Panc1 (cell line): Measurements from ENCODE around the gene BDH1. TPM values are rescaled to one million over a fixed set of nuclear protein-coding genes. Genes with fewer than 3 reads are reported as not detected.

ENCODE experiments used
- ATAC-seq: fragments of 200-7000 bp; cut with Tn5 transposase; 2 replicates; pipeline ENCODE4 v1.9.1; 2020; ENCODE audit warnings: mild to moderate bottlenecking, moderate library complexity
- BruUV-seq: library from RNA; stranded (reverse); fragments of 400-500 nt; replicated peaks from 2 replicates; lab custom pipeline; 2021; lab: Mats Ljungman, UMichigan
- CTCF ChIA-PET: fragments of 300-600 bp; sonication (Branson Sonifier 250); formaldehyde crosslinking; loops from one replicate; lab custom pipeline; 2022; ENCODE audit warnings: antibody characterized with exemption; lab: Charles Lee
- POLR2A ChIA-PET: fragments of 300-600 bp; sonication (Branson Sonifier 250); formaldehyde crosslinking; loops from one replicate; lab custom pipeline; 2022; ENCODE audit warnings: antibody characterized with exemption; lab: Charles Lee
- DNase-seq: peaks from one replicate; pipeline ENCODE4 v3.0.0-alpha.2; 2010; ENCODE audit warnings: low read depth, low spot score
- H3K27ac ChIP-seq: 2 replicates; pipeline ENCODE4 v1.5.1; 2011; ENCODE audit warnings: mild to moderate bottlenecking, low read length, inconsistent platforms
- H3K27me3 ChIP-seq: fragments of 200-500 bp; sonication (Bioruptor generic); 2 replicates; pipeline ENCODE4 v1.6.0; 2014; ENCODE audit warnings: low read length, inconsistent platforms; ENCODE audit not compliant: control insufficient read depth, insufficient read depth
- H3K36me3 ChIP-seq: fragments of 200-500 bp; sonication (Bioruptor generic); 2 replicates; pipeline ENCODE4 v1.5.1; 2014; ENCODE audit warnings: inconsistent platforms, mild to moderate bottlenecking, low read length, moderate library complexity; ENCODE audit not compliant: control insufficient read depth, insufficient read depth
- H3K4me1 ChIP-seq: 2 replicates; pipeline ENCODE4 v1.5.1; 2011; ENCODE audit warnings: inconsistent platforms, mild to moderate bottlenecking, low read length, moderate library complexity; ENCODE audit not compliant: control insufficient read depth, insufficient read depth
- H3K4me3 ChIP-seq, 2 experiments: 2 replicates each; pipeline ENCODE4 v1.5.1; 2011 to 2012; ENCODE audit warnings: low read depth in 2 of 2, low read length in 2 of 2, mild to moderate bottlenecking in 2 of 2, inconsistent platforms in 1 of 2, moderate library complexity in 1 of 2
- H3K9me3 ChIP-seq: fragments of 200-500 bp; sonication (Bioruptor generic); 2 replicates; pipeline ENCODE4 v1.5.1; 2014; ENCODE audit warnings: low read depth, mild to moderate bottlenecking, inconsistent platforms, low read length, moderate library complexity; ENCODE audit not compliant: control insufficient read depth, insufficient read depth
- POLR2AphosphoS5 ChIP-seq: IDR thresholded peaks from 2 replicates; pipeline ENCODE4 v1.6.1; 2012; ENCODE audit warnings: mild to moderate bottlenecking, low read depth, low read length, moderate library complexity
- SIN3A ChIP-seq: IDR thresholded peaks from 2 replicates; pipeline ENCODE4 v1.6.1; 2012; ENCODE audit warnings: low read depth, mild to moderate bottlenecking, low read length, moderate library complexity, borderline replicate concordance; ENCODE audit not compliant: insufficient read depth
- TCF7L2 ChIP-seq: IDR thresholded peaks from 2 replicates; pipeline ENCODE4 v1.6.1; 2011; ENCODE audit warnings: mild to moderate bottlenecking, low read depth, low read length, inconsistent platforms
- in situ Hi-C: cut with HindIII; loops from 2 replicates; pipeline ENCODE4 v1.10.0; 2016; ENCODE audit warnings: low sequenced_read_pairs, low pct_unique_long_range_greater_than_20kb
- intact Hi-C: fragments of 100-400 bp; cut with micrococcal nuclease; formaldehyde crosslinking; loops from one replicate; pipeline ENCODE4 v1.10.0; 2022; ENCODE audit not compliant: unreplicated experiment
- total RNA-seq: library from RNA; stranded (reverse); gene quantifications from one replicate; pipeline ENCODE4 v1.2.1, GENCODE V29; 2021; ENCODE audit not compliant: unreplicated experiment
- TF ChIP-seq, protein P1 (sequence below), 2 experiments: IDR thresholded peaks; 2 replicates each; pipeline ENCODE4 v1.6.1; 2011 to 2012; ENCODE audit warnings: low read depth in 2 of 2, control low read depth in 1 of 2, low read length in 1 of 2, mild to moderate bottlenecking in 1 of 2, moderate library complexity in 1 of 2; ENCODE audit not compliant: insufficient read depth in 1 of 2
- TF ChIP-seq, protein P2 (sequence below): fragments of 450-650 bp; IDR thresholded peaks from 2 replicates; pipeline ENCODE4 v1.5.1; 2017; ENCODE audit warnings: mild to moderate bottlenecking

BDH1 gene
- total RNA-seq, 1 experiment from 2014 or later: 4.8 TPM

DNA sequence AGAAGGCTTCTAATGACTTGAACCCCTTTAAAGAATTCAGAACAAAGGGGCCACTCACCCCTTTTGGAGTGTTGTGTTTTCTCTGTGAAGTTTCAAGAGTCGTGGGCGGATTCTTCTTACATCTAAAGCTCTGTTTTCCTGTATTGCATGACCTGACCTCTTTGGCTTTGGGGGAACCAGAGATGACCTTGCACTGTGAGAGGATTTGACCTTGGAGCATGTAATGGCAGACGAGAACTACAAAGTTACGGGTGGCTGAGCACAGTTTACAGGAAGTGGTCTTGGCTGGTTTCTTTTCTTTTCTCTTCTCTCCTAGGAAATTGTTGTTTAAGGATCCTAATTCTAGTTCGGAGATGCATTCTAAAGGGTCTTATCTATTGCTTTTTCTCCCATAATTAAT, 6.2 kb upstream of the BDH1 start:
- DNase-seq (no peak), ATAC-seq (no peak)
- no peak overlapping the region for H3K27ac ChIP-seq
- H3K9me3 ChIP-seq: peaks cover 22% of the 10 kb centered on the region; the same call in 1 of the 2 replicates
- no peak for TF ChIP-seq TCF7L2
- no peak for TF ChIP-seq POLR2AphosphoS5
- TF ChIP-seq, protein P1, sequence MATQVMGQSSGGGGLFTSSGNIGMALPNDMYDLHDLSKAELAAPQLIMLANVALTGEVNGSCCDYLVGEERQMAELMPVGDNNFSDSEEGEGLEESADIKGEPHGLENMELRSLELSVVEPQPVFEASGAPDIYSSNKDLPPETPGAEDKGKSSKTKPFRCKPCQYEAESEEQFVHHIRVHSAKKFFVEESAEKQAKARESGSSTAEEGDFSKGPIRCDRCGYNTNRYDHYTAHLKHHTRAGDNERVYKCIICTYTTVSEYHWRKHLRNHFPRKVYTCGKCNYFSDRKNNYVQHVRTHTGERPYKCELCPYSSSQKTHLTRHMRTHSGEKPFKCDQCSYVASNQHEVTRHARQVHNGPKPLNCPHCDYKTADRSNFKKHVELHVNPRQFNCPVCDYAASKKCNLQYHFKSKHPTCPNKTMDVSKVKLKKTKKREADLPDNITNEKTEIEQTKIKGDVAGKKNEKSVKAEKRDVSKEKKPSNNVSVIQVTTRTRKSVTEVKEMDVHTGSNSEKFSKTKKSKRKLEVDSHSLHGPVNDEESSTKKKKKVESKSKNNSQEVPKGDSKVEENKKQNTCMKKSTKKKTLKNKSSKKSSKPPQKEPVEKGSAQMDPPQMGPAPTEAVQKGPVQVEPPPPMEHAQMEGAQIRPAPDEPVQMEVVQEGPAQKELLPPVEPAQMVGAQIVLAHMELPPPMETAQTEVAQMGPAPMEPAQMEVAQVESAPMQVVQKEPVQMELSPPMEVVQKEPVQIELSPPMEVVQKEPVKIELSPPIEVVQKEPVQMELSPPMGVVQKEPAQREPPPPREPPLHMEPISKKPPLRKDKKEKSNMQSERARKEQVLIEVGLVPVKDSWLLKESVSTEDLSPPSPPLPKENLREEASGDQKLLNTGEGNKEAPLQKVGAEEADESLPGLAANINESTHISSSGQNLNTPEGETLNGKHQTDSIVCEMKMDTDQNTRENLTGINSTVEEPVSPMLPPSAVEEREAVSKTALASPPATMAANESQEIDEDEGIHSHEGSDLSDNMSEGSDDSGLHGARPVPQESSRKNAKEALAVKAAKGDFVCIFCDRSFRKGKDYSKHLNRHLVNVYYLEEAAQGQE (IDR thresholded peaks at IDR 0.05; ENCODE audit: insufficient read depth in 1 of 2, low read depth in 2 of 2, low read length in 1 of 2): no peak
- TF ChIP-seq, protein P2, sequence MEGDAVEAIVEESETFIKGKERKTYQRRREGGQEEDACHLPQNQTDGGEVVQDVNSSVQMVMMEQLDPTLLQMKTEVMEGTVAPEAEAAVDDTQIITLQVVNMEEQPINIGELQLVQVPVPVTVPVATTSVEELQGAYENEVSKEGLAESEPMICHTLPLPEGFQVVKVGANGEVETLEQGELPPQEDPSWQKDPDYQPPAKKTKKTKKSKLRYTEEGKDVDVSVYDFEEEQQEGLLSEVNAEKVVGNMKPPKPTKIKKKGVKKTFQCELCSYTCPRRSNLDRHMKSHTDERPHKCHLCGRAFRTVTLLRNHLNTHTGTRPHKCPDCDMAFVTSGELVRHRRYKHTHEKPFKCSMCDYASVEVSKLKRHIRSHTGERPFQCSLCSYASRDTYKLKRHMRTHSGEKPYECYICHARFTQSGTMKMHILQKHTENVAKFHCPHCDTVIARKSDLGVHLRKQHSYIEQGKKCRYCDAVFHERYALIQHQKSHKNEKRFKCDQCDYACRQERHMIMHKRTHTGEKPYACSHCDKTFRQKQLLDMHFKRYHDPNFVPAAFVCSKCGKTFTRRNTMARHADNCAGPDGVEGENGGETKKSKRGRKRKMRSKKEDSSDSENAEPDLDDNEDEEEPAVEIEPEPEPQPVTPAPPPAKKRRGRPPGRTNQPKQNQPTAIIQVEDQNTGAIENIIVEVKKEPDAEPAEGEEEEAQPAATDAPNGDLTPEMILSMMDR: no peak
- no peak for TF ChIP-seq SIN3A
- no TSS peak for BruUV-seq
- ChIA-PET POLR2A (no interaction called here), CTCF (no interaction called here)
- no peak overlapping the region for H3K4me3 ChIP-seq
- intact Hi-C loops: no loop called here
- H3K4me1 ChIP-seq: no peaks in the 10 kb centered on the region; the same call in 1 of the 2 replicates
- no peaks in the 10 kb centered on the region for H3K36me3 ChIP-seq
- peaks cover 7% of the 10 kb centered on the region; the same call in 1 of the 2 replicates for H3K27me3 ChIP-seq
- in situ Hi-C loops: no loop called here

GRCh38 chr3:197559651-197560050, 3.9 kb upstream of the BDH1 start:
- BruUV-seq: no TSS peak
- TF ChIP-seq, protein P1 (IDR thresholded peaks at IDR 0.05; ENCODE audit: insufficient read depth in 1 of 2, low read depth in 2 of 2, low read length in 1 of 2): no peak
- Histone ChIP-seq H3K4me3 (no peak overlapping the region), H3K36me3 (no peaks in the 10 kb centered on the region), H3K4me1 (no peaks in the 10 kb centered on the region; the same call in 1 of the 2 replicates), H3K9me3 (0 out of 2 replicates have a peak, but pooled peaks cover 11% of the 10 kb centered on the region), H3K27ac (no peak overlapping the region), H3K27me3 (peaks cover 9% of the 10 kb centered on the region)
- ChIA-PET CTCF (no interaction called here), POLR2A (no interaction called here)
- in situ Hi-C loops: no loop called here
- intact Hi-C loops: no loop called here
- DNase-seq (no peak), ATAC-seq (no peak)
